Tibial artery (tissue), 4 donors: Measurements from ENCODE around the gene TRDMT1.
A peak's percentile ranks its signal among the peaks of the same experiment; 100 is the strongest.

Source experiments
- DNase-seq, 2 donors: peaks; one replicate each; pipeline ENCODE4 v3.0.0-alpha.2; 2019
- H3K27ac ChIP-seq, 2 donors: fragments of 200-600 bp; sonication (generic) in 1 of 2; 1 replicate in 1 of 2; 2 replicates in 1 of 2; pipeline ENCODE4 v1.5.1; 2018 to 2019; ENCODE audit warnings: mild to moderate bottlenecking in 1 of 2
- H3K27me3 ChIP-seq, 2 donors: fragments of 200-600 bp; sonication (generic) in 1 of 2; one replicate each; pipeline versions ENCODE4 v1.5.1 to v1.6.0; 2016 to 2019
- H3K36me3 ChIP-seq, 3 donors: fragments of 200-600 bp; sonication (generic) in 2 of 3; one replicate each; pipeline ENCODE4 v1.5.1; 2016 to 2019; ENCODE audit warnings: mild to moderate bottlenecking in 2 of 3
- H3K4me1 ChIP-seq, 4 donors: fragments of 200-600 bp; sonication (generic) in 2 of 4; 1 replicate in 3 of 4; 2 replicates in 1 of 4; pipeline ENCODE4 v1.5.1; 2016 to 2019
- H3K4me3 ChIP-seq, 2 donors: fragments of 200-600 bp; sonication (generic) in 1 of 2; 1 replicate in 1 of 2; 2 replicates in 1 of 2; pipeline ENCODE4 v1.5.1; 2018 to 2019; ENCODE audit warnings: mild to moderate bottlenecking in 2 of 2
- H3K9me3 ChIP-seq, 3 donors: fragments of 200-600 bp; sonication (generic) in 1 of 3; one replicate each; pipeline ENCODE4 v1.5.1; 2016 to 2019
- CTCF ChIP-seq, 2 experiments: fragments of 200-600 bp in 1 of 2; fragments of 450-650 bp in 1 of 2; IDR thresholded peaks; one replicate each; pipeline ENCODE4 v1.5.1; 2017 to 2019; ENCODE audit warnings: antibody characterized with exemption in 2 of 2, mild to moderate bottlenecking in 1 of 2, moderate library complexity in 1 of 2
- intact Hi-C: fragments of 100-400 bp; cut with DNase I; formaldehyde crosslinking; loops from one replicate; pipeline ENCODE4 v1.15.0; 2023; ENCODE audit warnings: low total_unique reads

Gene TRDMT1

DNA sequence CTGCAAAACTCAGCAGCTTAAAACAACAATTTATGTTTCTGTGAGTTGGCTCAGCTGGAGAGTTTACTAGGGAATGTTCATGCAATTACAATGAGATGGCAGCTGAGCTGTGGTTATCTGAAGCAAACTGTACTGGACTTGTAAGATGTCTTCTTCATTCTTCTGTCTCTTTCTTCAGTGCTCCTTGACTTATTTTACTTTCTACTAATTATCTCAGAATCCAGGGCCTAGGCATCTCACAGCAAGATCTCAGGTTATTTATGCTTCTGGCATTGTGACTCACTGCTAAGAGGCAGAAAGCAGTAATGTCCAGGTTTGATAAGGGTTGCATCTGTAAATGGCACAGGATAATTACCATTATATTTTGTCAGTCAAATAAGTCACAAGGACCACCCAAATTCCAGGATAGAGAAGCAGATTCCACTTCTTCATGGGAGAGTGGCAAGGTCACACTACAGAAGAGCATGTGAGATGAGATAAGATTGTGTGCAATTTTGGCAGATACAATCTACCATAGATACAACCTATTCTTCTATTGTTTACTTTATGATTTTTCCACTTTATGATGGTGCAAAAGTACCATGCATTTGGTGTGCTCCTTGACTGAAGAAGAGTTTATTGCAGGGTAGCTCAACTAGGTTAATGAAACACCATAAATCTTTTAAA, 43.4 kb upstream of the TRDMT1 start:
- H3K36me3 ChIP-seq: no peaks in the 10 kb centered on the region
- H3K4me3 ChIP-seq: no peak overlapping the region
- DNase-seq: no peak
- H3K4me1 ChIP-seq: peaks cover 0 to 13% (median 4%) of the 10 kb centered on the region in 4 donors
- no peaks in the 10 kb centered on the region for H3K9me3 ChIP-seq
- no peak for TF ChIP-seq CTCF (IDR thresholded peaks at IDR 0.05)
- H3K27me3 ChIP-seq: no peaks in the 10 kb centered on the region
- intact Hi-C loops: loop anchor here (5.0 kb wide), 1 partner anchor 398 kb away; no protein-coding TSS in a partner anchor
- peak overlapping the region in 1 of 2 donors; percentile 53 for H3K27ac ChIP-seq

DNA sequence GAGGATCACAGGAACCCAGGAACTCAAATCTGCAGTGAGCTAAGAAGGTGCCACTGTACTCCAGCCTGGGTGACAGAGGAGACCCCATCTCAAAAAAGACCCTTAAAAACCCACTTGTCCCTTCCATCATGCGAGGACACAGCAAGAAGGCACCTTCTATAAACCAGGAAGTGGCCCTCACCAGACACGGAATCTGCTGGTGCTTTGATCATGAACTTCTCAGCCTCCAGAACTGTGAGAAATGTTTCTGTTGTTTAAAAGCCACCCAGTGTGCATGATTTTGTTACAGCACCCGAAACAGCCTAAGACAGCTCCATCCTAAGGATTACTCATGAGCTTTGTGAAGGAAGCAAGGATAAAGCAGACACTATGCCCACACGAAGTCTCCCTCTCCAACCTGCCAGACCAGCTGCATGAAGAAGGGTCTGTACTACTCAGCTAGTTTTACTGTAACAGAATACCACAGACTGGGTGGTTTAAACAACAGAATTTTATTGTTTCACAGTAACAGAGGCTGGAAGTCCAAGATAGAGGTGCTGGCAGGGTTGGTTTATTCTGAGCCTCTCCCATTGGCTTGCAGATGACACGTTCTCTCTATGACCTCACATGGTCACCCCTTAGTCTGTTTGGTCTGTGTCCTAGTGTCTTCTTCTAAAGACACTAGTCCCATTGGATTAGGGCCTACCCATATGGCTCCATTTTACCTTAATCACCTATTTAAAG, 40.3 kb upstream of the TRDMT1 start:
- Histone ChIP-seq H3K4me3 (no peak overlapping the region), H3K4me1 (peaks cover 0 to 36% (median 7%) of the 10 kb centered on the region in 4 donors), H3K36me3 (peaks cover 11 to 13% (median 11%) of the 10 kb centered on the region in 3 donors), H3K27ac (no peak overlapping the region), H3K27me3 (no peaks in the 10 kb centered on the region), H3K9me3 (no peaks in the 10 kb centered on the region)
- TF ChIP-seq CTCF (IDR thresholded peaks at IDR 0.05): no peak
- DNase-seq: no peak
- intact Hi-C loops: no loop called here

DNA sequence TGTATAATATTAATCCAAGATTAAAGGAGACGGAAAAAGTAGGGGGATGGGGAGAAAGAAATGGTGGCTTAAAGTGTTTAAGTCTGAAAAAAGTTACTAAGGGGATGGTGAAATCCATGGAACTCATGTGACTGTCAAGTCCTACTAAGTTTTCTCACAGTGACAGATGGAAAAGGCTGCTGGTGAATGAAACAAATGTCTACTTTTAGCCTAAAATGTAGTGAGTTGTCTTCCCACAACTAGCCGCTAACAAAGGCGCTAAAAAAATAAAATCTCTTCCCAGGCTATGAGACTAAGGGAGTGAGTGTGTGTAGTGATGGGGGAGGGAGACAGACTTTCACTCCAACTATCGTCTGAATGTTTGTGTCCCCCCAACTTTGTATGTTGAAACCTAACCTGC, 39.1 kb upstream of the TRDMT1 start:
- Histone ChIP-seq H3K9me3 (no peaks in the 10 kb centered on the region), H3K36me3 (peaks cover 22 to 25% (median 23%) of the 10 kb centered on the region in 3 donors), H3K4me3 (no peak overlapping the region), H3K4me1 (peaks cover 0 to 47% (median 7%) of the 10 kb centered on the region in 4 donors), H3K27me3 (no peaks in the 10 kb centered on the region), H3K27ac (peak overlapping the region in 1 of 2 donors; percentile 100)
- TF ChIP-seq CTCF (IDR thresholded peaks at IDR 0.05): no peak
- intact Hi-C loops: no loop called here
- DNase-seq: no peak

DNA sequence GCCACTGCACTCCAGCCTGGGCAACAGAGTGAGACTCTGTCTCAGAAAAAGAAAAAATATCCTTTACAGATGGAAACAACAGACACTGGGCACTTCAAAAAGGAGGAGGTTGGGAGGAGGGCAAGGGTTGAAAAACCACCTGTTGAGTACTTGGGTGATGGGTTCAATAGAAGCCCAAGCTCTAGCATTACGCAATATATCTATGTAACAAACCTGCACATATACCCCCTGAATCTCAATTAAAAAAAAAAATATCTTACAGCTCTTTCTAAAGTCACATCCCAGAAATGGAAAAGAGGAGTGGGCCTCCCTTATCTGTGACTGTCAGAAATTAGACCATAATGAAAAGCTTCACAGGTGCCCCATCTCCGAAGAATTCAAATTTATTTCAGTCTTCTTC, 38.6 kb upstream of the TRDMT1 start:
- Histone ChIP-seq H3K4me1 (peaks cover 0 to 52% (median 11%) of the 10 kb centered on the region in 4 donors), H3K27me3 (no peaks in the 10 kb centered on the region), H3K9me3 (no peaks in the 10 kb centered on the region), H3K4me3 (no peak overlapping the region), H3K27ac (peak overlapping the region in 1 of 2 donors; percentile 100), H3K36me3 (peaks cover 27 to 30% (median 28%) of the 10 kb centered on the region in 3 donors)
- intact Hi-C loops: no loop called here
- DNase-seq: no peak
- no peak for TF ChIP-seq CTCF (IDR thresholded peaks at IDR 0.05)

GRCh38 chr10:17239345-17240085, 38.0 kb upstream of the TRDMT1 start:
- no peak for DNase-seq
- peak overlapping the region; percentile 66 to 100 for H3K27ac ChIP-seq
- H3K4me1 ChIP-seq: peaks cover 0 to 55% (median 16%) of the 10 kb centered on the region in 4 donors
- no peaks in the 10 kb centered on the region for H3K9me3 ChIP-seq
- H3K27me3 ChIP-seq: no peaks in the 10 kb centered on the region
- TF ChIP-seq CTCF (IDR thresholded peaks at IDR 0.05): no peak
- H3K36me3 ChIP-seq: peaks cover 33 to 36% (median 34%) of the 10 kb centered on the region in 3 donors
- intact Hi-C loops: no loop called here
- H3K4me3 ChIP-seq: no peak overlapping the region
